Stomach (tissue), 4 donors: Measurements from ENCODE around the gene IQCE.

ENCODE experiments used
- EP300 ChIP-seq: sonication (generic); formaldehyde crosslinking; IDR thresholded peaks from one replicate; pipeline ENCODE4 v1.6.1; 2017; ENCODE audit warnings: antibody characterized with exemption
- POLR2A ChIP-seq, 4 donors: fragments of 450-650 bp; IDR thresholded peaks; one replicate each; pipeline ENCODE4 v1.6.1; 2016; ENCODE audit warnings: antibody characterized with exemption in 4 of 4, control low read depth in 2 of 4, mild to moderate bottlenecking in 1 of 4, moderate library complexity in 1 of 4
- TF ChIP-seq, protein P1 (sequence below), 7 experiments: fragments of 450-650 bp in 4 of 7; fragments of 200-600 bp in 3 of 7; sonication (generic) in 3 of 7; IDR thresholded peaks; one replicate each; pipeline ENCODE4 v1.5.1; 2016 to 2019; ENCODE audit warnings: antibody characterized with exemption in 7 of 7, control low read depth in 2 of 7, mild to moderate bottlenecking in 1 of 7

GRCh38 chr7:2605608-2606538 is 47.1 kb downstream of the IQCE start:
- TF ChIP-seq EP300 (no peak), POLR2A (IDR thresholded peaks at IDR 0.05) (no peak)
- TF ChIP-seq, protein P1, sequence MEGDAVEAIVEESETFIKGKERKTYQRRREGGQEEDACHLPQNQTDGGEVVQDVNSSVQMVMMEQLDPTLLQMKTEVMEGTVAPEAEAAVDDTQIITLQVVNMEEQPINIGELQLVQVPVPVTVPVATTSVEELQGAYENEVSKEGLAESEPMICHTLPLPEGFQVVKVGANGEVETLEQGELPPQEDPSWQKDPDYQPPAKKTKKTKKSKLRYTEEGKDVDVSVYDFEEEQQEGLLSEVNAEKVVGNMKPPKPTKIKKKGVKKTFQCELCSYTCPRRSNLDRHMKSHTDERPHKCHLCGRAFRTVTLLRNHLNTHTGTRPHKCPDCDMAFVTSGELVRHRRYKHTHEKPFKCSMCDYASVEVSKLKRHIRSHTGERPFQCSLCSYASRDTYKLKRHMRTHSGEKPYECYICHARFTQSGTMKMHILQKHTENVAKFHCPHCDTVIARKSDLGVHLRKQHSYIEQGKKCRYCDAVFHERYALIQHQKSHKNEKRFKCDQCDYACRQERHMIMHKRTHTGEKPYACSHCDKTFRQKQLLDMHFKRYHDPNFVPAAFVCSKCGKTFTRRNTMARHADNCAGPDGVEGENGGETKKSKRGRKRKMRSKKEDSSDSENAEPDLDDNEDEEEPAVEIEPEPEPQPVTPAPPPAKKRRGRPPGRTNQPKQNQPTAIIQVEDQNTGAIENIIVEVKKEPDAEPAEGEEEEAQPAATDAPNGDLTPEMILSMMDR (IDR thresholded peaks at IDR 0.05) = no peak
